ENCODE data around the gene CAPNS1. TPM values are rescaled to one million over a fixed set of nuclear protein-coding genes. Genes with fewer than 3 reads are reported as not detected.
"Not testable (repeated sequence)": the region's sequence is repeated elsewhere in the genome, so short reads cannot be mapped to it uniquely, and the experiment has no call there.

CAPNS1 gene
- total and polyA plus RNA-seq, 4 donors: 79.5 to 280 (median 103) TPM

DNA sequence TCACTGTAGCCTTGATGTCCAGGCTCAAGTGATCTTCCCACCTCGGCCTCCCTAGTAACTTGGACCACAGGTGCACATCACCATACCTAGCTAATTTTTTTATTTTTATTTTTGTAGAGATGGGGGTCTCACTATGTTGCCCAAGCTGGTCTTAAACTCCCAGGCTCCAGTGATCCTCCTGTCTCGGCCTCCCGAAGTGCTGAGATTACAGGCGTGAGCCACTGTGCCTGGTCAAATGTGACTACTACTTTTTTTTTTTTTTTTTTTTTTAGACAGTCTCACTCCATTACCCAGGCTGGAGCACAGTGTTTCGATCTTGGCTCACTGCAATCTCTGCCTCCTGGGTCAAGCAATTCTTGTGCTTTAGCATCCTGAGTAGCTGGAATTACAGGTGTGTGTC lies 33.0 kb downstream of the CAPNS1 start (continued):
- TF ChIP-seq, protein P1, sequence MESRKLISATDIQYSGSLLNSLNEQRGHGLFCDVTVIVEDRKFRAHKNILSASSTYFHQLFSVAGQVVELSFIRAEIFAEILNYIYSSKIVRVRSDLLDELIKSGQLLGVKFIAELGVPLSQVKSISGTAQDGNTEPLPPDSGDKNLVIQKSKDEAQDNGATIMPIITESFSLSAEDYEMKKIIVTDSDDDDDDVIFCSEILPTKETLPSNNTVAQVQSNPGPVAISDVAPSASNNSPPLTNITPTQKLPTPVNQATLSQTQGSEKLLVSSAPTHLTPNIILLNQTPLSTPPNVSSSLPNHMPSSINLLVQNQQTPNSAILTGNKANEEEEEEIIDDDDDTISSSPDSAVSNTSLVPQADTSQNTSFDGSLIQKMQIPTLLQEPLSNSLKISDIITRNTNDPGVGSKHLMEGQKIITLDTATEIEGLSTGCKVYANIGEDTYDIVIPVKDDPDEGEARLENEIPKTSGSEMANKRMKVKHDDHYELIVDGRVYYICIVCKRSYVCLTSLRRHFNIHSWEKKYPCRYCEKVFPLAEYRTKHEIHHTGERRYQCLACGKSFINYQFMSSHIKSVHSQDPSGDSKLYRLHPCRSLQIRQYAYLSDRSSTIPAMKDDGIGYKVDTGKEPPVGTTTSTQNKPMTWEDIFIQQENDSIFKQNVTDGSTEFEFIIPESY (IDR thresholded peaks at IDR 0.05): no peak
- TF ChIP-seq RAD21 (IDR thresholded peaks at IDR 0.05): no peak
- no peak for TF ChIP-seq JUND (IDR thresholded peaks at IDR 0.05)

GRCh38 chr19:36173846-36174245 lies 34.0 kb downstream of the CAPNS1 start:
- not testable (repeated sequence) for H3K4me3 ChIP-seq (ENCODE audit: low read depth in 1 of 3, low read length in 3 of 3); DNase-seq (ENCODE audit: low spot score); H3K36me3 ChIP-seq (ENCODE audit: control insufficient read depth in 4 of 4, insufficient read depth in 3 of 4, low read depth in 1 of 4, low read length in 3 of 4); H3K27ac ChIP-seq (ENCODE audit: low read depth in 1 of 2, low read length in 2 of 2); H3K9me3 ChIP-seq (ENCODE audit: control insufficient read depth in 4 of 4, low read length in 3 of 4); H3K9ac ChIP-seq (ENCODE audit: low read depth in 1 of 2, low read length in 2 of 2); H3K4me1 ChIP-seq (ENCODE audit: control insufficient read depth in 4 of 4, insufficient read depth in 4 of 4, low read length in 3 of 4); H3K27me3 ChIP-seq (ENCODE audit: control insufficient read depth in 4 of 4, insufficient read depth in 4 of 4, low read length in 3 of 4)
- 76% methylated on average over 8 of the region's 8 CpGs for WGBS

- H3K27ac ChIP-seq (ENCODE audit: low read depth in 1 of 2, low read length in 2 of 2); H3K9me3 ChIP-seq (ENCODE audit: control insufficient read depth in 4 of 4, low read length in 3 of 4); H3K4me3 ChIP-seq (ENCODE audit: low read depth in 1 of 3, low read length in 3 of 3); DNase-seq (ENCODE audit: low spot score); H3K27me3 ChIP-seq (ENCODE audit: control insufficient read depth in 4 of 4, insufficient read depth in 4 of 4, low read length in 3 of 4); H3K9ac ChIP-seq (ENCODE audit: low read depth in 1 of 2, low read length in 2 of 2); H3K4me1 ChIP-seq (ENCODE audit: control insufficient read depth in 4 of 4, insufficient read depth in 4 of 4, low read length in 3 of 4): not testable (repeated sequence)
- 73% methylated on average over 2 of the region's 2 CpGs for WGBS
- H3K36me3 ChIP-seq (ENCODE audit: control insufficient read depth in 4 of 4, insufficient read depth in 3 of 4, low read depth in 1 of 4, low read length in 3 of 4): peaks cover 0 to 13% (median 12%) of the 10 kb centered on the region in 4 donors
These were observed 39.2 kb downstream of the CAPNS1 start for GRCh38 chr19:36179077-36179476.

- H3K36me3 ChIP-seq (ENCODE audit: control insufficient read depth in 4 of 4, insufficient read depth in 3 of 4, low read depth in 1 of 4, low read length in 3 of 4): peaks cover 0 to 13% (median 12%) of the 10 kb centered on the region in 4 donors
- H3K9ac ChIP-seq (ENCODE audit: low read depth in 1 of 2, low read length in 2 of 2): no peak overlapping the region
- no peaks in the 10 kb centered on the region for H3K9me3 ChIP-seq (ENCODE audit: control insufficient read depth in 4 of 4, low read length in 3 of 4)
- H3K4me1 ChIP-seq (ENCODE audit: control insufficient read depth in 4 of 4, insufficient read depth in 4 of 4, low read length in 3 of 4): no peaks in the 10 kb centered on the region
- TF ChIP-seq, protein P2, sequence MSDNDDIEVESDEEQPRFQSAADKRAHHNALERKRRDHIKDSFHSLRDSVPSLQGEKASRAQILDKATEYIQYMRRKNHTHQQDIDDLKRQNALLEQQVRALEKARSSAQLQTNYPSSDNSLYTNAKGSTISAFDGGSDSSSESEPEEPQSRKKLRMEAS (IDR thresholded peaks at IDR 0.05): no peak
- no peak for TF ChIP-seq HNF4G (IDR thresholded peaks at IDR 0.05)
- no peak for TF ChIP-seq FOXA1 (IDR thresholded peaks at IDR 0.05)
- no peak for TF ChIP-seq HNF4A (conservative IDR thresholded peaks at IDR 0.05)
- no peak for TF ChIP-seq RAD21 (IDR thresholded peaks at IDR 0.05)
- TF ChIP-seq TAF1 (conservative IDR thresholded peaks at IDR 0.05): no peak
- no peak for TF ChIP-seq YY1 (IDR thresholded peaks at IDR 0.05)
- no peak for TF ChIP-seq SP1 (IDR thresholded peaks at IDR 0.05)
- TF ChIP-seq, protein P3, sequence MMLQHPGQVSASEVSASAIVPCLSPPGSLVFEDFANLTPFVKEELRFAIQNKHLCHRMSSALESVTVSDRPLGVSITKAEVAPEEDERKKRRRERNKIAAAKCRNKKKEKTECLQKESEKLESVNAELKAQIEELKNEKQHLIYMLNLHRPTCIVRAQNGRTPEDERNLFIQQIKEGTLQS (IDR thresholded peaks at IDR 0.05): no peak
- no peak for TF ChIP-seq EGR1 (IDR thresholded peaks at IDR 0.05; ENCODE audit: low read depth in 2 of 2)
- no peak for TF ChIP-seq GABPA (IDR thresholded peaks at IDR 0.05 in 1 of 2, conservative IDR thresholded peaks at IDR 0.05 in 1 of 2)
- no peak overlapping the region for H3K4me3 ChIP-seq (ENCODE audit: low read depth in 1 of 3, low read length in 3 of 3)
- 94% methylated on average over 17 of the region's 17 CpGs for WGBS
- no peak overlapping the region for H3K27ac ChIP-seq (ENCODE audit: low read depth in 1 of 2, low read length in 2 of 2)
- DNase-seq (ENCODE audit: low spot score): no peak
- no peaks in the 10 kb centered on the region for H3K27me3 ChIP-seq (ENCODE audit: control insufficient read depth in 4 of 4, insufficient read depth in 4 of 4, low read length in 3 of 4)
These were observed 42.9 kb downstream of the CAPNS1 start for GRCh38 chr19:36182612-36183244.
